HEK293 (cell line): ENCODE data around the gene CELF1.

Experiments
- CTCF ChIP-seq: fragments of 450-650 bp; formaldehyde crosslinking; IDR thresholded peaks from 2 replicates; pipeline ENCODE4 v1.5.1; 2016; ENCODE audit warnings: missing biosample characterization, missing genetic modification characterization
- KLF7 ChIP-seq: fragments of 450-650 bp; formaldehyde crosslinking; IDR thresholded peaks from 2 replicates; pipeline ENCODE4 v1.5.1; 2016; ENCODE audit warnings: missing biosample characterization, missing genetic modification characterization, borderline replicate concordance
- MEIS1 ChIP-seq: sonication (generic); formaldehyde crosslinking; IDR thresholded peaks from 2 replicates; pipeline ENCODE4 v1.8.1; 2022; ENCODE audit warnings: missing genetic modification reagents, mild to moderate bottlenecking, borderline replicate concordance
- ZNF239 ChIP-seq: fragments of 450-650 bp; formaldehyde crosslinking; IDR thresholded peaks from 2 replicates; pipeline ENCODE4 v1.5.1; 2016; ENCODE audit warnings: missing biosample characterization, missing genetic modification characterization

GRCh38 chr11:47511917-47512316 is 41.0 kb downstream of the CELF1 start:
- no peak for TF ChIP-seq KLF7 (tag by site-specific recombination)
- no peak for TF ChIP-seq CTCF
- TF ChIP-seq ZNF239 = no peak
- no peak for TF ChIP-seq MEIS1
